BE2C (cell line): ENCODE results near the gene DAPK2.

Experiments used
- DNase-seq: peaks from one replicate; pipeline ENCODE4 v3.0.0-alpha.2; 2020
- H3K27me3 ChIP-seq: fragments of 250-450 bp; sonication (Bioruptor Pico); 2 replicates; pipeline ENCODE4 v1.5.1; 2020; ENCODE audit warnings: mild to moderate bottlenecking
- H3K36me3 ChIP-seq: fragments of 250-450 bp; sonication (Bioruptor Pico); 2 replicates; pipeline ENCODE4 v1.5.1; 2020; ENCODE audit warnings: mild to moderate bottlenecking
- H3K4me1 ChIP-seq: fragments of 250-450 bp; sonication (Bioruptor Pico); 2 replicates; pipeline ENCODE4 v1.5.1; 2020
- H3K4me3 ChIP-seq: 2 replicates; pipeline ENCODE4 v1.5.1; 2011; ENCODE audit warnings: low read depth, low read length
- H3K9me3 ChIP-seq: fragments of 250-450 bp; sonication (Bioruptor Pico); 2 replicates; pipeline ENCODE4 v1.5.1; 2020
- TF ChIP-seq, protein P1 (sequence below): IDR thresholded peaks from 2 replicates; pipeline ENCODE4 v1.5.1; 2012; ENCODE audit warnings: mild to moderate bottlenecking, low read depth, low read length

The DAPK2 gene

DNA sequence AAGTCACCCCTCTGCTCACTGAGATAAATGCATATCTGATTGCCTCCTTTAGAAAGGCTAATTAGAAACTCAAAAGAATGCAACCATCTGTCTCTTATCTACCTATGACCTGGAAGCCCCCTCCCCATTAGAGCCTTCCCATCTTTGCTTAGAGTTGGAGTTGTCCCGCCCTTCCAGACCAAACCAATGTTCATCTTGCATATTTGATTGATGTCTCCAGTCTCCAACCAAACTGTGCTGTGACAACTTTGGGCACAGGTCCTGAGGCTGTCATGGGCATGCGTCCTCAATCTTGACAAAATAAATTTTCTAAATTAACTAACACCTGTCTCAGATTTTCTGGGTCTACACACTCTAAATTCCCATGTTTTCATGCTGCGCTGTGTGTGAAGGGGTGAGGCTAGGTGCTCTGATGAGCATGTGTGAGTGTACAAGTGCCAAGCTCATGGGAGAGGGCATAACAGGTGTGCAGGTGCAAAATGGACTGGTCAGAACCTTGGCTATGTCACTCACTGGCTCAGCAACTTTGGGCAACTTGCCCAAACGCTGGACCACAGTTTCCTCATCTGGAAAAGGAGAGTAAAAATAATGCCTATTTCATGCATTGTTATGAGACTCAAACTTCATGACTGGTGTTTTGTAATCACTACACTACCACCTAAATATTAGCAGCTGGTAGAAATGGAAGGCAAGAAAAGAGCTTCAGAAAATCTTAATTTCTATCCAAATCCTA lies 7.2 kb downstream of the DAPK2 start:
- Histone ChIP-seq H3K27me3 (no peaks in the 10 kb centered on the region), H3K4me1 (no peaks in the 10 kb centered on the region), H3K36me3 (no peaks in the 10 kb centered on the region), H3K4me3 (no peak overlapping the region), H3K9me3 (no peaks in the 10 kb centered on the region)
- DNase-seq, result no peak
- TF ChIP-seq, protein P1, sequence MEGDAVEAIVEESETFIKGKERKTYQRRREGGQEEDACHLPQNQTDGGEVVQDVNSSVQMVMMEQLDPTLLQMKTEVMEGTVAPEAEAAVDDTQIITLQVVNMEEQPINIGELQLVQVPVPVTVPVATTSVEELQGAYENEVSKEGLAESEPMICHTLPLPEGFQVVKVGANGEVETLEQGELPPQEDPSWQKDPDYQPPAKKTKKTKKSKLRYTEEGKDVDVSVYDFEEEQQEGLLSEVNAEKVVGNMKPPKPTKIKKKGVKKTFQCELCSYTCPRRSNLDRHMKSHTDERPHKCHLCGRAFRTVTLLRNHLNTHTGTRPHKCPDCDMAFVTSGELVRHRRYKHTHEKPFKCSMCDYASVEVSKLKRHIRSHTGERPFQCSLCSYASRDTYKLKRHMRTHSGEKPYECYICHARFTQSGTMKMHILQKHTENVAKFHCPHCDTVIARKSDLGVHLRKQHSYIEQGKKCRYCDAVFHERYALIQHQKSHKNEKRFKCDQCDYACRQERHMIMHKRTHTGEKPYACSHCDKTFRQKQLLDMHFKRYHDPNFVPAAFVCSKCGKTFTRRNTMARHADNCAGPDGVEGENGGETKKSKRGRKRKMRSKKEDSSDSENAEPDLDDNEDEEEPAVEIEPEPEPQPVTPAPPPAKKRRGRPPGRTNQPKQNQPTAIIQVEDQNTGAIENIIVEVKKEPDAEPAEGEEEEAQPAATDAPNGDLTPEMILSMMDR, result no peak

GRCh38 chr15:64037966-64038365 lies 8.3 kb downstream of the DAPK2 start:
- no peak for DNase-seq
- Histone ChIP-seq H3K4me1 (no peaks in the 10 kb centered on the region), H3K9me3 (no peaks in the 10 kb centered on the region), H3K4me3 (no peak overlapping the region), H3K27me3 (no peaks in the 10 kb centered on the region), H3K36me3 (no peaks in the 10 kb centered on the region)
- TF ChIP-seq, protein P1, result no peak

GRCh38 chr15:64037116-64037515 lies 9.2 kb downstream of the DAPK2 start:
- Histone ChIP-seq H3K9me3 (no peaks in the 10 kb centered on the region), H3K36me3 (no peaks in the 10 kb centered on the region), H3K4me1 (no peaks in the 10 kb centered on the region), H3K27me3 (no peaks in the 10 kb centered on the region), H3K4me3 (no peak overlapping the region)
- DNase-seq, result no peak
- TF ChIP-seq, protein P1, result no peak

- no peak for DNase-seq
- TF ChIP-seq, protein P1, result no peak
Measured at GRCh38 chr15:64035525-64035924, 10.8 kb downstream of the DAPK2 start.

DNA sequence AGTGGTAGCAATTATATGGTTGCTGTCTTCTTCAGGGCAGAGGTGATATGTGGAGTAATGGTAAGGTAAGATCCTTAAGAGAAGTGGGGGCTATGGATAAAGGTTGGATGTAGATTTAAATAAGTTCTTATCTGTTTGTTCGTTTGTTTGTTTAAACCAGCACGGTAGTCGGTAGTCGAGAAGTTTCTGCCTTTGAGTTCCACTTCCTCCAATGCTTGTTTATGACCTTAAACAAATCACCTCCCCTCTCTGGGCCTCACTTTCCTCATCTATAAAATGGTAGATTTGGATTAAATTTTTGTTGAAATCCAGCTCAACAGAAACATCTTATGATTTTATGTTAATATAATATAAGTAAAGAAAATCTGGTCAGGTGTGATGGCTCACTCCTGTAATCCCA lies 11.8 kb downstream of the DAPK2 start:
- DNase-seq, result no peak
- Histone ChIP-seq H3K4me3 (no peak overlapping the region), H3K36me3 (no peaks in the 10 kb centered on the region), H3K9me3 (no peaks in the 10 kb centered on the region), H3K27me3 (no peaks in the 10 kb centered on the region), H3K4me1 (no peaks in the 10 kb centered on the region)
- TF ChIP-seq, protein P1, result no peak

More at GRCh38 chr15:64035525-64035924, 10.8 kb downstream of the DAPK2 start:
- H3K4me1 ChIP-seq, result no peaks in the 10 kb centered on the region
- no peaks in the 10 kb centered on the region for H3K36me3 ChIP-seq
- H3K9me3 ChIP-seq, result no peaks in the 10 kb centered on the region
- no peak overlapping the region for H3K4me3 ChIP-seq
- H3K27me3 ChIP-seq, result no peaks in the 10 kb centered on the region

GRCh38 chr15:64032329-64032728 lies 14.0 kb downstream of the DAPK2 start:
- Histone ChIP-seq H3K27me3 (no peaks in the 10 kb centered on the region), H3K4me1 (no peaks in the 10 kb centered on the region), H3K9me3 (no peaks in the 10 kb centered on the region), H3K36me3 (no peaks in the 10 kb centered on the region), H3K4me3 (no peak overlapping the region)
- TF ChIP-seq, protein P1, result no peak
- DNase-seq, result no peak
